ENCODE results near the gene BRI3.

Gene BRI3

GRCh38 chr7:98280791-98281756 lies at the start of gene BRI3:
Gene BRI3, plus strand, starts transcription at chr7:98281686. Its CDS starts 110 bp downstream, at chr7:98281796.
- peak; percentile 88 to 91 for DNase-seq

- no peak for DNase-seq
Observed at GRCh38 chr7:98232263-98232585, 49.3 kb upstream of the BRI3 start.

- no peak for DNase-seq
Observed at GRCh38 chr7:98232799-98233198, 48.7 kb upstream of the BRI3 start.

GRCh38 chr7:98233219-98234070 lies 48.0 kb upstream of the BRI3 start:
- no peak for DNase-seq

GRCh38 chr7:98234429-98235147 lies 46.9 kb upstream of the BRI3 start:
- no peak for DNase-seq

GRCh38 chr7:98235901-98236300 lies 45.6 kb upstream of the BRI3 start:
- no peak for DNase-seq

- DNase-seq: no peak
Observed at GRCh38 chr7:98236355-98237185, 44.9 kb upstream of the BRI3 start.

GRCh38 chr7:98238076-98238475 lies 43.4 kb upstream of the BRI3 start:
- DNase-seq: no peak

GRCh38 chr7:98238976-98239375 lies 42.5 kb upstream of the BRI3 start:
- no peak for DNase-seq

- DNase-seq: peak in 1 of 2 donors; percentile 24
Observed at GRCh38 chr7:98240961-98241673, 40.4 kb upstream of the BRI3 start.

GRCh38 chr7:98241674-98242241 lies 39.7 kb upstream of the BRI3 start:
- no peak for DNase-seq

- no peak for DNase-seq
Observed at GRCh38 chr7:98242342-98242741, 39.1 kb upstream of the BRI3 start.

GRCh38 chr7:98242934-98243333 lies 38.6 kb upstream of the BRI3 start:
- no peak for DNase-seq

- DNase-seq: no peak
Observed at GRCh38 chr7:98244871-98245270, 36.6 kb upstream of the BRI3 start.

- DNase-seq: no peak
Observed at GRCh38 chr7:98248156-98248555, 33.3 kb upstream of the BRI3 start.

GRCh38 chr7:98249106-98249505 lies 32.4 kb upstream of the BRI3 start:
- no peak for DNase-seq

GRCh38 chr7:98250789-98251188 lies 30.7 kb upstream of the BRI3 start:
- no peak for DNase-seq

GRCh38 chr7:98251231-98251600 lies 30.3 kb upstream of the BRI3 start:
- no peak for DNase-seq

GRCh38 chr7:98251601-98252424 lies 29.7 kb upstream of the BRI3 start, which contains the start of gene TECPR1:
Gene TECPR1, minus strand, starts transcription at chr7:98252232. Its CDS starts 6,086 bp downstream, at chr7:98246146.
- peak; percentile 90 for DNase-seq

GRCh38 chr7:98252425-98253054 lies 28.9 kb upstream of the BRI3 start:
- no peak for DNase-seq
